GM21515 (cell line): ENCODE measurements around the gene MINDY3.
"Not testable (repeated sequence)": the region's sequence is repeated elsewhere in the genome, so short reads cannot be mapped to it uniquely, and the experiment has no call there.

Experiments
- ATAC-seq: cut with Tn5 transposase; IDR thresholded peaks from one replicate; pipeline ENCODE4 v1.9.1; 2021; ENCODE audit not compliant: unreplicated experiment

MINDY3 gene

GRCh38 chr10:15857107-15857575, 3.2 kb downstream of the MINDY3 start:
- no peak for ATAC-seq

- ATAC-seq = no peak
Measured at GRCh38 chr10:15856328-15857015, 3.8 kb downstream of the MINDY3 start.

DNA sequence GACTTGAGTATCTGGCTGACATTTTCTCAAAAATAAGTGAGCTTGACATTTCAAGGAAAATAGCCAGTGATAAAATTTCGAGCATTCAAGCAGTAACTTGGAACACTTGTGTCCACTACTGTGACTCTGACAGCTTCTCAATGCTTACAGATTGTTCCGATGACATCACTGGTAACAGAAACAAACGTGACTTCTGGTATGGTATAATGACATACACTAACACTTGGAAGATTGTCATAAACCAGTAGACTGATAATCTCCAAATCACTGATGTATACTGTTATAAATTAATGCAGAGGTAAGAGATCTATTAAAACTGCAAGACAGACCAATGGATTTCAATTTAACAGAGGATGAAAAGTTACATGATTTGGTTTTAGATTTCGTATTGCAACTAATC, 6.5 kb downstream of the MINDY3 start:
- ATAC-seq = no peak

GRCh38 chr10:15852111-15852557, 8.2 kb downstream of the MINDY3 start:
- ATAC-seq = no peak

- ATAC-seq = not testable (repeated sequence)
Measured at GRCh38 chr10:15850337-15850978, 9.8 kb downstream of the MINDY3 start.

DNA sequence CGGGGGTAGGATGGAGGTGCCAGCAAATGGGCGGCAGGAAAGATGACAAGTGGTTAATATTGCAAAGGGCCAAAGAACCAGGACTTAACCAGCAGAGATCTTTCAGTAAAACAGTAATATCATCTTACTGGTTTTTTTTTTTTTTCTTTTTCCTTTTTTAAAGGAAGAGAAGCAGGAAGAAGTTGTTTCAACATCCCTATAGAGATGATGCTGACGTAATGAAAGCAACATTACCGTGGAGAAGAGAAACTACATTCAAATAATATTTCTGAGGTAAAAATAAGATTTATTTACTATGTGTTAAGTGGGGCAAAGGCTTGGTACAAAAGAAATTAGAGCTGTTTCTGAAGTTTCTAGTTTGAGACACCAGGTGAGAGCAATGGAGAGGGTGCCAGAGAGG, 11.0 kb downstream of the MINDY3 start:
- ATAC-seq = no peak

GRCh38 chr10:15847481-15847880, 12.8 kb downstream of the MINDY3 start:
- no peak for ATAC-seq

DNA sequence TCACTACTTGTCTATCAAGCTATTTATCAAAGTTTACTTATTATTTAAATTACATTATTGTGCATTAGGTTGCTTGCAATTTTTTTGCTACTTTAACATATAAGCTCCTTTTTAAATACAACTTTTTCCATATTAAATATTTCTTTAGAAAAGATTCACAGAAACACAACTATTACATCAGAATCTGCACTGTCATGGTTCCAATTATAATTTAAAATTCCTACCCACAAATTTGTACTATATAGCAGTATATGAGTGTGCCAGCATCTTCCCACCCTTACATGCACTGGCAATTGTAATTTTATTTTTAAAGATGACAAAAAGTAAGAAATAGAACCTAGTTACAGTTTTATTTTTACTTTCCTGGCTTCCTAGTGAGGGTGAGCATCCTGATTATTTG, 15.8 kb downstream of the MINDY3 start:
- no peak for ATAC-seq

- no peak for ATAC-seq
Measured at GRCh38 chr10:15843695-15844094, 16.6 kb downstream of the MINDY3 start.

GRCh38 chr10:15842556-15843169, 17.6 kb downstream of the MINDY3 start:
- no peak for ATAC-seq

GRCh38 chr10:15841696-15842095, 18.6 kb downstream of the MINDY3 start:
- ATAC-seq = no peak

DNA sequence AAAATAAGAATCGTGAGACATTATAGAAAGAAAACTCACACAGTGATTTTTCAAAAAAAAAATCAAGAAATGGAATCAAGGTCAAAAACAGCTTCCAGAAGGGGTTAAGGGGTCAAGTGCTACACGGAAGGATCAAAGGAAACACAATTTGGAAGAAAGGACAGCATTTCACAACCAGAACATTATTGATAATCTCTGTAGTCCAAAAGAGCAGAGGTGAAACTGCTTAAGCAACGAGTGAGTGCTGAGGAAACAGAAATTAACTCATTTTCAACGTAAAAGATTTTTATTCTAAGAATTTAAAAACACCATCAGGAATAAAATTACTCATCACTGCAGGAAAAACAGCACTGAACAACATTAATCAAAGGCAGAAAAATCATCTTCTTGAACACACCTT, 23.5 kb downstream of the MINDY3 start:
- no peak for ATAC-seq

DNA sequence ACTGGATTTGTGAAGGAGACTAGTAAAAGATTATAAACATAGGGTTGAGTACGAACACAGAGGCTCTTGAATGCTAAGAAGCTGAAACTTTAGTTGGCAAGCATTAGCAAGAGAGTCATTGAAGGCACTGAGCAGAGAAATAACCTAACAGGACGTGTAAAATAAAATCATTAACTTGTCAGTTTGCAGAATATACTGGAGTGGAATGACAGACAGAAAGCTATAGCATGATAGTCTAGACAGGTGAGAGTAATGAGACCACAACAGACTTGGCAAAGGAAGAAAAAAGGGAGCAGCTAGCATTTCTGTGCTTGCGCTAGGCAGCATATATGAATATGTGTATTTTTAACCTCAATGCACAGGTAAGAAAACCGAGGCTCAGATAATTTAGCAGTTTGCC, 30.8 kb downstream of the MINDY3 start:
- ATAC-seq = no peak

DNA sequence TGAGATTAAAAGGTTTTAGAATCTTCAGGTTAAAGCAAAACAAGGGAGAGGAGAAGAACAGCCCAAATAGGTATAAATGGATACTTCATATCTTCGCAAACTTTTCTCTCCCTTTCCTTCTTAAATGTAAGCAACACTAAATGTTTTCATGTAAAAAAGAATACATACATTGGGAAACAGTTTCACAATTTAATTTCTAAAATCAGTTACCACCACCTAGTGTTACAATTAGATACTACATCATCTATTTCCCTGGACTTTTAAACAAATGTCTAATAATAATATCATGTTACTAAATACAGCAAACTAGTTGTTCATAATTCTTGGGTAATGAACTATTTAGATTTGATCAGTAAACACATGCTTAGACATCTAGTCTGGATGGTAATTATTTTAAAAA, 35.8 kb downstream of the MINDY3 start:
- no peak for ATAC-seq

DNA sequence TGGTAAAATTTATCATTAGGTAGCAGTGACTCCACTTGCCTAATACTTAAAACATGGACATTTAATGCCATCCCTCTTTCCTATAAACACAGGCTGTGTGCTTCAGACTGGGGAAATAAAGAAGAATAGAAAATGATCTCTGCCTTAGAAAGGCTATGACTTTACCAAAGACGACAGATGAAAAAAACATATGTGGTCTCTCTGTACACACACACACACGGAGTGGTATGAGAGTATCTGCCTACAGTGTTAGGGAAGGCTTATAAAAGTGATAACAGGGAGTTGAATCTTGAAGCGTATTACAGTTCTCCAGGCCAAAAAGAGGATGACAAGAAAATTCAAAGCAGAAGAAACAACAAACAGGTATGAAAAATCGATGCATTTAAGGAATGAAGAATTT, 38.2 kb downstream of the MINDY3 start:
- ATAC-seq = no peak

- no peak for ATAC-seq
Measured at GRCh38 chr10:15821046-15821683, 39.1 kb downstream of the MINDY3 start.

- no peak for ATAC-seq
Measured at GRCh38 chr10:15817409-15818046, 42.8 kb downstream of the MINDY3 start.

GRCh38 chr10:15815242-15815885, 44.9 kb downstream of the MINDY3 start:
- ATAC-seq = no peak

DNA sequence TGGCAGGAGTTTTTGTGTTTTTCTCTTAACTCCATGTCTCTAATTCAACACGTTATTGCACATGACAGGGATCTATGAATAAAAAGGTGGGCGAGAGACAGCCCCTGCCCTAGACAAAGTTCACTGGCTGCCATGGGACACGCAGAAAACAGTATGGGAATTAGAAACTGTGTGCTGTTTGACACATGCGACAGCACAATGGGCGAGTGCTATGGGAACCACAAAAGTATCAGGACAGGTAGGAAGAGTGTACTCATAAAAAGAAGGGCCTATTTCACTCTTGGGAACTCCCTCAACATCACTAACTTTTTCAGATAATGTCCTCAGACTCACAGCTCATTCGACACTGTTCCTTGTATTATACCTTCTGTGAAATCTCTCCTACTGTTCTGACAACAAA, 45.7 kb downstream of the MINDY3 start:
- no peak for ATAC-seq

DNA sequence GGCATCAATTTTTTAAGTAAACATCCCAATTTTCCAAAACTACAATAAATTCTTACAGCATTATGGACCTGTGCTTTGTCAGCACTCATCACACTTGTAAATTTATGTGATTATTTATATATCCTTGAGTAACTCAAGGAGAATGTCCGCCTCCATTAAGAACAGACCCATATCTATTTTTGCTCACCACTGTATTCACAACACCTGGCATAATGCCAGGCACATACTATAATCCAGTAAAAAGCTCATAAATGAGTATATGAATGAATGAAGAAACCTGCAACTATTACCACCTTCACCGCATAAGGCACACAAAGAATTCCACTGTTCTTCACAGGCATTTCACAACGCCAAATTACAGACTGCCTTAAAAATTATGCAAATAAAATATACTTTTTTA, 46.9 kb downstream of the MINDY3 start:
- no peak for ATAC-seq

DNA sequence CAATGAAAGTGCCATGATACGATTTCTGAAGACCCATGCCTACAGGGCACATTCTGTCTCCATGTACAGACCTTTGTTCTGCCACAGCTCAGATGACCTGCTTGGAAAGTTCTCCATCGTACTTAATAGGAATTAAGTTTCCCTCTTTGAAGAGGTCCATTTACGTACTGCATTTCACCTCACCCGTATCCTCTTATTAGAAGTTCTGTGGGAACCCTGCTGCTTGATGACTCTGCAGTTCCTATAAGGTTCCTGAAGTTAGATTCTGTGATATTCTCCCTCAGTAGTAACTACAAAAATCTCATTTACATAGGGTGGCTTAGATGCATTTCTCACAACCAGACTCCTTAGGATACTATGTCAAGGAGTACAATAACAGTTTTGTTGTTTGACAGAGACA, 50.9 kb downstream of the MINDY3 start:
- ATAC-seq = no peak
